IMR-90 (cell line): ENCODE data around the gene NPS. TPM values are rescaled to one million over a fixed set of nuclear protein-coding genes. Genes with fewer than 3 reads are reported as not detected.

Experiments
- ATAC-seq: fragments of 200-7000 bp; cut with Tn5 transposase; 2 replicates; pipeline ENCODE4 v1.9.1; 2020; ENCODE audit warnings: low read depth, mild to moderate bottlenecking, moderate library complexity
- BruUV-seq: library from RNA; stranded (reverse); fragments of 400-500 nt; replicated peaks from 2 replicates; lab custom pipeline; 2021; lab: Mats Ljungman, UMichigan
- CTCF ChIA-PET: fragments of 300-600 bp; formaldehyde crosslinking; extraction: SDS; loops from one replicate; lab custom pipeline; 2021; ENCODE audit warnings: antibody characterized with exemption; lab: Yijun Ruan, JAX
- POLR2A ChIA-PET: fragments of 300-600 bp; sonication (Branson Sonifier 250); formaldehyde crosslinking; loops from one replicate; lab custom pipeline; 2022; ENCODE audit warnings: antibody characterized with exemption; ENCODE audit not compliant: unreplicated experiment; lab: Charles Lee
- DNase-seq: peaks from one replicate; pipeline ENCODE4 v3.0.0; 2013
- H2AFZ ChIP-seq: replicated peaks from 2 replicates; pipeline ENCODE3; 2013; ENCODE audit warnings: low read length, mild to moderate bottlenecking; ENCODE audit not compliant: poor library complexity
- H2AK5ac ChIP-seq: 2 replicates; pipeline ENCODE4 v1.6.1; 2013; ENCODE audit warnings: low read depth, low read length, inconsistent platforms
- H2AK9ac ChIP-seq: replicated peaks from 2 replicates; pipeline ENCODE3; 2013; ENCODE audit warnings: mild to moderate bottlenecking, low read depth, low read length, moderate library complexity; ENCODE audit not compliant: poor library complexity
- H2BK120ac ChIP-seq: 2 replicates; pipeline ENCODE4 v1.6.1; 2013; ENCODE audit warnings: low read depth, low read length, inconsistent platforms
- H2BK15ac ChIP-seq: 3 replicates; pipeline ENCODE4 v1.6.1; 2013; ENCODE audit warnings: low read depth, low read length, inconsistent platforms
- H2BK20ac ChIP-seq: 2 replicates; pipeline ENCODE4 v1.6.1; 2013; ENCODE audit warnings: low read depth, mild to moderate bottlenecking, inconsistent platforms, low read length, moderate library complexity
- H2BK5ac ChIP-seq: 2 replicates; pipeline ENCODE4 v1.6.1; 2013; ENCODE audit warnings: mild to moderate bottlenecking, low read depth, low read length, inconsistent platforms; ENCODE audit not compliant: poor library complexity, severe bottlenecking
- H3K14ac ChIP-seq: replicated peaks from 2 replicates; pipeline ENCODE4 v1.6.1; 2013; ENCODE audit warnings: low read depth, low read length, inconsistent platforms
- H3K18ac ChIP-seq: 2 replicates; pipeline ENCODE4 v1.6.1; 2013; ENCODE audit warnings: low read depth, low read length, control low read depth
- H3K23ac ChIP-seq: 2 replicates; pipeline ENCODE4 v1.6.1; 2013; ENCODE audit warnings: low read depth, low read length, inconsistent platforms
- H3K27ac ChIP-seq: 2 replicates; pipeline ENCODE4 v1.5.1; 2013; ENCODE audit warnings: mild to moderate bottlenecking, control low read depth, low read length; ENCODE audit not compliant: insufficient read depth
- H3K27me3 ChIP-seq: 2 replicates; pipeline ENCODE4 v1.6.1; 2013; ENCODE audit warnings: low read length; ENCODE audit not compliant: control insufficient read depth, insufficient read depth
- H3K36me3 ChIP-seq: 2 replicates; pipeline ENCODE4 v1.6.1; 2013; ENCODE audit warnings: low read length, mixed read lengths; ENCODE audit not compliant: control insufficient read depth, insufficient read depth
- H3K4ac ChIP-seq: 2 replicates; pipeline ENCODE4 v1.6.1; 2013; ENCODE audit warnings: low read depth, low read length, inconsistent platforms
- H3K4me1 ChIP-seq: 2 replicates; pipeline ENCODE4 v1.6.1; 2013; ENCODE audit warnings: low read length, mixed read lengths; ENCODE audit not compliant: control insufficient read depth, insufficient read depth
- H3K4me2 ChIP-seq: 2 replicates; pipeline ENCODE4 v1.6.1; 2013; ENCODE audit warnings: low read depth, mild to moderate bottlenecking, control low read depth, low read length, moderate library complexity
- H3K4me3 ChIP-seq: 2 replicates; pipeline ENCODE4 v1.5.1; 2013; ENCODE audit warnings: low read depth, mild to moderate bottlenecking, control low read depth, low read length, moderate library complexity; ENCODE audit not compliant: insufficient read depth
- H3K56ac ChIP-seq: 2 replicates; pipeline ENCODE4 v1.6.1; 2013; ENCODE audit warnings: low read length, inconsistent platforms; ENCODE audit not compliant: insufficient read depth; ENCODE audit errors: extremely low read depth
- H3K79me1 ChIP-seq, 2 experiments: 2 replicates each; pipeline ENCODE4 v1.6.1; 2013; ENCODE audit warnings: low read length in 2 of 2, inconsistent platforms in 1 of 2, low read depth in 1 of 2
- H3K9ac ChIP-seq: 2 replicates; pipeline ENCODE4 v1.6.1; 2013; ENCODE audit warnings: low read depth, low read length, control low read depth
- H3K9me1 ChIP-seq: 2 replicates; pipeline ENCODE4 v1.6.1; 2013; ENCODE audit warnings: low read length, inconsistent platforms; ENCODE audit not compliant: insufficient read depth
- H3K9me3 ChIP-seq: 2 replicates; pipeline ENCODE4 v1.6.1; 2013; ENCODE audit warnings: low read length; ENCODE audit not compliant: control insufficient read depth, insufficient read depth
- H4K20me1 ChIP-seq: 2 replicates; pipeline ENCODE4 v1.6.1; 2013; ENCODE audit warnings: low read length, inconsistent platforms; ENCODE audit not compliant: insufficient read depth
- H4K5ac ChIP-seq: 2 replicates; pipeline ENCODE4 v1.6.1; 2013; ENCODE audit warnings: mild to moderate bottlenecking, low read depth, low read length, control low read depth
- H4K8ac ChIP-seq, 2 experiments: 2 replicates each; pipeline ENCODE4 v1.6.1; 2013; ENCODE audit warnings: low read depth in 2 of 2, low read length in 2 of 2, control low read depth in 1 of 2, inconsistent platforms in 1 of 2
- H4K91ac ChIP-seq: 2 replicates; pipeline ENCODE4 v1.6.1; 2013; ENCODE audit warnings: low read depth, low read length, inconsistent platforms; ENCODE audit not compliant: insufficient read depth
- CEBPB ChIP-seq: IDR thresholded peaks from 2 replicates; pipeline ENCODE4 v1.6.1; 2012; ENCODE audit warnings: low read depth, low read length, improper control_type of control experiment
- ELK1 ChIP-seq: fragments of 150-350 bp; IDR thresholded peaks from 2 replicates; pipeline ENCODE4 v1.6.1; 2016; ENCODE audit warnings: low read depth, mild to moderate bottlenecking, low read length, moderate library complexity, borderline replicate concordance
- FOS ChIP-seq: fragments of 150-350 bp; IDR thresholded peaks from 2 replicates; pipeline ENCODE4 v1.6.1; 2016; ENCODE audit warnings: low read depth, low read length
- MAZ ChIP-seq: IDR thresholded peaks from 2 replicates; pipeline ENCODE4 v1.6.1; 2012; ENCODE audit warnings: low read depth, mild to moderate bottlenecking, low read length, improper control_type of control experiment, moderate library complexity, borderline replicate concordance
- POLR2A ChIP-seq: IDR thresholded peaks from 2 replicates; pipeline ENCODE4 v1.6.1; 2012; ENCODE audit warnings: mild to moderate bottlenecking, low read depth, low read length
- RAD21 ChIP-seq: IDR thresholded peaks from 2 replicates; pipeline ENCODE4 v1.6.1; 2012; ENCODE audit warnings: low read length, improper control_type of control experiment
- RFX5 ChIP-seq: IDR thresholded peaks from 2 replicates; pipeline ENCODE4 v1.8.0; 2012; ENCODE audit warnings: low read depth, mild to moderate bottlenecking, low read length, moderate library complexity
- SMC3 ChIP-seq: fragments of 150-350 bp; IDR thresholded peaks from 2 replicates; pipeline ENCODE4 v1.6.1; 2016; ENCODE audit warnings: low read depth, mild to moderate bottlenecking, antibody characterized with exemption, low read length, moderate library complexity
- WGBS, 2 experiments: methylation state at CpG; one replicate each; pipeline versions ENCODE4 v1.1.5 to v1.1.7; 2013; ENCODE audit warnings: missing lambda C conversion rate in 2 of 2; ENCODE audit not compliant: insufficient read length in 1 of 2; ENCODE audit errors: extremely low coverage in 2 of 2; 5-methylcytosine and 5-hydroxymethylcytosine counted together
- dilution Hi-C: fragments of 300-500 bp; cut with HindIII; formaldehyde crosslinking; loops from one replicate; pipeline ENCODE4 v1.14.3; 2018; ENCODE audit warnings: low sequenced_read_pairs; ENCODE audit not compliant: unreplicated experiment
- in situ Hi-C: fragments of 300-500 bp; cut with MboI; formaldehyde crosslinking; loops from 3 replicates; pipeline ENCODE4 v1.14.3; 2019; ENCODE audit warnings: low sequenced_read_pairs, inconsistent platforms, mixed read lengths
- intact Hi-C: fragments of 100-400 bp; cut with micrococcal nuclease; formaldehyde crosslinking; loops from 2 replicates; pipeline ENCODE4 v1.10.0; 2022
- polyA plus RNA-seq, 3 experiments: library from polyadenylated mRNA; depleted of rRNA; stranded (reverse); fragments of >200 nt; gene quantifications; 2 replicates each; pipeline ENCODE4 v1.2.3, GENCODE V29; 2012; ENCODE audit warnings: low replicate concordance in 1 of 3
- total RNA-seq: library from RNA; depleted of rRNA; stranded (reverse); fragments of >200 nt; gene quantifications from 2 replicates; pipeline ENCODE4 v1.2.3, GENCODE V29; 2012
- TF ChIP-seq, protein P1 (sequence below): conservative IDR thresholded peaks from 2 replicates; pipeline ENCODE4 v1.5.1; 2012; ENCODE audit warnings: mild to moderate bottlenecking, low read depth, low read length, improper control_type of control experiment

The NPS gene
- total and polyA plus RNA-seq, 2 of the 4 experiments (the other 2 are of a cell fraction), result not detected

GRCh38 chr10:127585519-127586023 is 36.5 kb downstream of the NPS start:
- Histone ChIP-seq H2BK120ac (no peak overlapping the region), H3K9ac (no peak overlapping the region), H3K4me2 (no peak overlapping the region), H2AK5ac (no peak overlapping the region), H3K9me1 (no peaks in the 10 kb centered on the region), H3K79me1 (no peaks in the 10 kb centered on the region), H3K14ac (no peak overlapping the region), H3K9me3 (peaks cover 5% of the 10 kb centered on the region), H3K4me3 (no peak overlapping the region), H4K8ac (no peak overlapping the region), H4K5ac (no peak overlapping the region), H3K23ac (no peak overlapping the region), H3K18ac (no peak overlapping the region), H2AK9ac (no peak overlapping the region), H3K4me1 (no peaks in the 10 kb centered on the region), H4K91ac (no peak overlapping the region), H2BK20ac (no peak overlapping the region), H3K36me3 (no peaks in the 10 kb centered on the region), H3K56ac (no peak overlapping the region), H2AFZ (no peak overlapping the region), H4K20me1 (no peaks in the 10 kb centered on the region), H3K27ac (no peak overlapping the region), H2BK5ac (no peak overlapping the region), H3K4ac (no peak overlapping the region), H3K27me3 (no peaks in the 10 kb centered on the region), H2BK15ac (no peak overlapping the region)
- dilution Hi-C loops (no loop called here), intact Hi-C loops (no loop called here), in situ Hi-C loops (no loop called here)
- POLR2A ChIA-PET, result no interaction called here
- DNase-seq (no peak), ATAC-seq (no peak)
- WGBS, 2 experiments, result no CpG with 5 or more reads among the region's 4 CpGs
- no TSS peak for BruUV-seq
- CTCF ChIA-PET, result interaction anchor here (0.6 kb wide), 1 partner anchor 11 kb away, joined by 3 read pairs; no protein-coding TSS in a partner anchor
- no peak for TF ChIP-seq CEBPB
- no peak for TF ChIP-seq RFX5
- TF ChIP-seq SMC3, result no peak
- TF ChIP-seq ELK1, result no peak
- no peak for TF ChIP-seq POLR2A
- no peak for TF ChIP-seq MAZ
- TF ChIP-seq RAD21, result no peak
- TF ChIP-seq, protein P1, sequence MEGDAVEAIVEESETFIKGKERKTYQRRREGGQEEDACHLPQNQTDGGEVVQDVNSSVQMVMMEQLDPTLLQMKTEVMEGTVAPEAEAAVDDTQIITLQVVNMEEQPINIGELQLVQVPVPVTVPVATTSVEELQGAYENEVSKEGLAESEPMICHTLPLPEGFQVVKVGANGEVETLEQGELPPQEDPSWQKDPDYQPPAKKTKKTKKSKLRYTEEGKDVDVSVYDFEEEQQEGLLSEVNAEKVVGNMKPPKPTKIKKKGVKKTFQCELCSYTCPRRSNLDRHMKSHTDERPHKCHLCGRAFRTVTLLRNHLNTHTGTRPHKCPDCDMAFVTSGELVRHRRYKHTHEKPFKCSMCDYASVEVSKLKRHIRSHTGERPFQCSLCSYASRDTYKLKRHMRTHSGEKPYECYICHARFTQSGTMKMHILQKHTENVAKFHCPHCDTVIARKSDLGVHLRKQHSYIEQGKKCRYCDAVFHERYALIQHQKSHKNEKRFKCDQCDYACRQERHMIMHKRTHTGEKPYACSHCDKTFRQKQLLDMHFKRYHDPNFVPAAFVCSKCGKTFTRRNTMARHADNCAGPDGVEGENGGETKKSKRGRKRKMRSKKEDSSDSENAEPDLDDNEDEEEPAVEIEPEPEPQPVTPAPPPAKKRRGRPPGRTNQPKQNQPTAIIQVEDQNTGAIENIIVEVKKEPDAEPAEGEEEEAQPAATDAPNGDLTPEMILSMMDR, result no peak
- no peak for TF ChIP-seq FOS
